Ovary (tissue), 3 donors: ENCODE data around the gene CAPN8.

Experiments
- CTCF ChIP-seq, 3 donors: fragments of 450-650 bp in 2 of 3; fragments of 200-600 bp in 1 of 3; IDR thresholded peaks; one replicate each; pipeline versions ENCODE4 v1.5.1 to v1.8.0; 2016 to 2022; ENCODE audit warnings: antibody characterized with exemption in 3 of 3, mild to moderate bottlenecking in 1 of 3
- POLR2A ChIP-seq: fragments of 450-650 bp; IDR thresholded peaks from one replicate; pipeline ENCODE4 v1.6.1; 2017; ENCODE audit warnings: antibody characterized with exemption, mild to moderate bottlenecking, moderate library complexity
- donor health status: DM: no; HTN: no; CAD: no.

GRCh38 chr1:223711173-223711572 lies 45.7 kb upstream of the CAPN8 start:
- TF ChIP-seq CTCF (IDR thresholded peaks at IDR 0.05) (no peak), POLR2A (no peak)
